ENCODE measurements around the gene EZR.

EZR gene

DNA sequence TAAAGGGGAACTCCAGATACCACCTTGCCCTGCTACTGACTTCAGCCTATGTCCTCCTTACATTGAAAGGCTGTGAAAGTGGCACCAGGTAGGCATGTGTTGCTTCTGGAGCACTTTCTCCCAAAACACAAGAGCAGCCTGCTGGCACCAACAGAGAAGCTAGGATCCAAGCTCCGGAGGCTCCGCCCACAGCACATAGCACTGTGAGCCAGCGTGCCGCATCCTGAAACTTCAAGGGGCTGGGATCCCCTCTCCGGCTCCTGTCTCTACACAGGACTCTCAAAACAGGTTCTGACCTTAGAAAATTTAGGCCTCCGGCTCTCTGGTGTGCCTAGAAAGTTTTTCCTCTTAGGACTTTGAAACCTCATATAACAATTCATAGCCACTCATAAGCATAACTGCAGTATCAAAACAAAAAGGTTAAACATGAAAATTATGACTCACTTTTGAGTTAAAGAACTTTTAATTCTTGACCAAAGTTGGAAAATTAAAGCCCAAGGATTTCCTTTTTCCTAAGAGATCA, 41.1 kb downstream of the EZR start:
- no peaks in the 10 kb centered on the region for H3K27me3 ChIP-seq (ENCODE audit: low read depth, low read length)
- no peak overlapping the region for H3K27ac ChIP-seq (ENCODE audit: low read length)
- no peaks in the 10 kb centered on the region for H3K9me3 ChIP-seq (ENCODE audit: control insufficient read depth in 1 of 2, low read length in 2 of 2)
- no peaks in the 10 kb centered on the region for H3K4me1 ChIP-seq (ENCODE audit: control insufficient read depth in 1 of 2, insufficient read depth in 2 of 2, low read length in 2 of 2)
- peaks cover 57 to 60% of the 10 kb centered on the region in 2 donors for H3K36me3 ChIP-seq (ENCODE audit: control insufficient read depth in 1 of 2, insufficient read depth in 2 of 2, low read length in 2 of 2)
- no peak overlapping the region for H3K4me3 ChIP-seq (ENCODE audit: low read depth in 1 of 2, low read length in 2 of 2)

DNA sequence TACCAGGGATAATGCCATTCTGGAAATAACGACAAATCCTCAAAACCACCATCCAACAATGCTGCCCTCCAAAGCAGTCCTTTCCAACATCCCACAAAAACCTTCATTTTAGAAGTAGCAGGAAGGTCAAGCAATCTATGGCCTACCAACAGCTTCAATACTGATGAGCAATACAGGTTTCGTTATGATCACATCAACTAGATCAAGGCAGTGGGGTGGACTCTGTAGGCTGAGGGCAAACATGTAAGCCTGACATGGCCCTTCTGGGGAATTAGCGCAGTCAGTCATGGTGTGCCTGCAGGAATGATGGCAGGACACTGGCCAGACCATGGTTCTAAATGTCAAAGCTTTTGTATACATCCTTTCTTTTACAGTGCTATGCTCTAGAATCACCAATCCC, 41.7 kb downstream of the EZR start:
- no peaks in the 10 kb centered on the region for H3K9me3 ChIP-seq (ENCODE audit: control insufficient read depth in 1 of 2, low read length in 2 of 2)
- H3K27me3 ChIP-seq (ENCODE audit: low read depth, low read length) = no peaks in the 10 kb centered on the region
- no peak overlapping the region for H3K27ac ChIP-seq (ENCODE audit: low read length)
- H3K4me3 ChIP-seq (ENCODE audit: low read depth in 1 of 2, low read length in 2 of 2) = no peak overlapping the region
- H3K36me3 ChIP-seq (ENCODE audit: control insufficient read depth in 1 of 2, insufficient read depth in 2 of 2, low read length in 2 of 2) = peaks cover 54 to 59% of the 10 kb centered on the region in 2 donors
- no peaks in the 10 kb centered on the region for H3K4me1 ChIP-seq (ENCODE audit: control insufficient read depth in 1 of 2, insufficient read depth in 2 of 2, low read length in 2 of 2)

DNA sequence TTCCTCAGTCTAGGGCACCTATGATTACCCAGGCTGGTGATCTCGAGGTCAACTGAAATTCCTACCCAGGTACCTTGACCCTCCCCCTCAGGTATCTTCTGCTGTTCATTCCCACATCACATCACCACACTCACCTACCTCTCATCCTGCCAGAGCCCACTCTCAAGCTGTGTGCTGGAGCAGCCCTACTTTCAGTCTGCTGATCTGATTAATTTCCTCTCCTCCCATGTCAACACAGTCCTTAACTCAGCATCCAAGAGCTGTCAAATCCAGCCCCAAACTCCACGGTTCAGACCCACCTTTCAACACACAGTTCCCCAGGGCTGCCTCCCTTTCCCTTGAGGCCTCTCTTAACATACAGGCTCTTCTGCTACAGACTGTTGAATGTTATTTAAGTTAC, 42.4 kb downstream of the EZR start:
- Histone ChIP-seq H3K36me3 (ENCODE audit: control insufficient read depth in 1 of 2, insufficient read depth in 2 of 2, low read length in 2 of 2) (peaks cover 55 to 59% of the 10 kb centered on the region in 2 donors), H3K27me3 (ENCODE audit: low read depth, low read length) (no peaks in the 10 kb centered on the region), H3K27ac (ENCODE audit: low read length) (no peak overlapping the region), H3K4me1 (ENCODE audit: control insufficient read depth in 1 of 2, insufficient read depth in 2 of 2, low read length in 2 of 2) (no peaks in the 10 kb centered on the region), H3K9me3 (ENCODE audit: control insufficient read depth in 1 of 2, low read length in 2 of 2) (no peaks in the 10 kb centered on the region), H3K4me3 (ENCODE audit: low read depth in 1 of 2, low read length in 2 of 2) (no peak overlapping the region)

DNA sequence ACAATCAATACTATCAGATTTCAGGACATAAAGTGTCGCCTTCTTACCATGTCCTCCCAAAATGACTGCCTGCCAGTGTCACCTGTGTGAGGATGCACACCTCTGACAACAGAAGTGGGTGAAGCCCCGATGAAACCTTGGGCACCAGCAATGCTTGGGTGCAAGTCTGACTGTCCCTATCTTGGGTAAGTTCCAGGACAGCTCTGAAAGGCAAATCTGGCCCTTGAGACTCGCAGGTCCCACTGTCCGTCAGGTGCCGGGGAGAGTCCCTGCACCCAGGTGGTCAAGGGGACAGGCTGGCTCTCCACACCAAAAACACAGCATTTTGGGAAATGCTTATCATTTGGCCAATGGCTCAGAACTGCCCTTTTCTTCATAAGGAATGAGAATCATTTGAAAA, 43.3 kb downstream of the EZR start:
- Histone ChIP-seq H3K9me3 (ENCODE audit: control insufficient read depth in 1 of 2, low read length in 2 of 2) (no peaks in the 10 kb centered on the region), H3K27ac (ENCODE audit: low read length) (no peak overlapping the region), H3K27me3 (ENCODE audit: low read depth, low read length) (no peaks in the 10 kb centered on the region), H3K36me3 (ENCODE audit: control insufficient read depth in 1 of 2, insufficient read depth in 2 of 2, low read length in 2 of 2) (peaks cover 59 to 60% of the 10 kb centered on the region in 2 donors), H3K4me3 (ENCODE audit: low read depth in 1 of 2, low read length in 2 of 2) (no peak overlapping the region), H3K4me1 (ENCODE audit: control insufficient read depth in 1 of 2, insufficient read depth in 2 of 2, low read length in 2 of 2) (no peaks in the 10 kb centered on the region)

DNA sequence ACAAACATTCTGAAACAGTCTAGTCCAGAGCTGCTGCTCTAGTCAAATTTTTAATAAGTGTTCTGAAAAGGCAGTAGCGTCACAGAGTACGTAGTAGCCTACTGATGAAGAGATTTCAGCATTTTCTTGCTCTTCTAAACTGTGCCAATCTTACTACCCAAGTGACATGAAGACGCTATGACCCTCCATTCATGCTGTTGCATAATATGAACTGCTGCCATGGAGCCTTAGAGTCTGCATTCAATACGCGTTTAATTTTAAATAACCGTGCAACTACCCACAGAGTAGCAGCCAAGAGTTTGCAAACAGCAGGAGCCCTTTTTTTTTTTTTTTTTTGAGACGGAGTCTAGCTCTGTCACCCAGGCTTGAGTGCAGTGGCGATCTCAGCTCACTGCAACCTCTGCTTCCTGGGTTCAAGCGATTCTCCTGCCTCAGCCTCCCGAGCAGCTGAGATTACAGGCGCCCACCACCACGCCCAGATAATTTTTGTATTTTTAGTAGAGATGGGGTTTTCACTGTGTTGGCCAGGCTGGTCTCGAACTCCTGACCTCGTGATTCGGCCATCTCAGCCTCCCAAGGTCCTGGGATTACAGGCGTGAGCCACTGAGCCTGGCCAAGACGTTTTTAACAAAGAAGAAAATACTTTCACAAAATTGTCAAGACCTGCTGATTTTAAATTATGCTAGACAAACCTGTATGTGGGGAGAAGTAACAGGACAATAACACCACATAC, 44.3 kb downstream of the EZR start:
- no peak overlapping the region for H3K27ac ChIP-seq (ENCODE audit: low read length)
- no peaks in the 10 kb centered on the region for H3K9me3 ChIP-seq (ENCODE audit: control insufficient read depth in 1 of 2, low read length in 2 of 2)

DNA sequence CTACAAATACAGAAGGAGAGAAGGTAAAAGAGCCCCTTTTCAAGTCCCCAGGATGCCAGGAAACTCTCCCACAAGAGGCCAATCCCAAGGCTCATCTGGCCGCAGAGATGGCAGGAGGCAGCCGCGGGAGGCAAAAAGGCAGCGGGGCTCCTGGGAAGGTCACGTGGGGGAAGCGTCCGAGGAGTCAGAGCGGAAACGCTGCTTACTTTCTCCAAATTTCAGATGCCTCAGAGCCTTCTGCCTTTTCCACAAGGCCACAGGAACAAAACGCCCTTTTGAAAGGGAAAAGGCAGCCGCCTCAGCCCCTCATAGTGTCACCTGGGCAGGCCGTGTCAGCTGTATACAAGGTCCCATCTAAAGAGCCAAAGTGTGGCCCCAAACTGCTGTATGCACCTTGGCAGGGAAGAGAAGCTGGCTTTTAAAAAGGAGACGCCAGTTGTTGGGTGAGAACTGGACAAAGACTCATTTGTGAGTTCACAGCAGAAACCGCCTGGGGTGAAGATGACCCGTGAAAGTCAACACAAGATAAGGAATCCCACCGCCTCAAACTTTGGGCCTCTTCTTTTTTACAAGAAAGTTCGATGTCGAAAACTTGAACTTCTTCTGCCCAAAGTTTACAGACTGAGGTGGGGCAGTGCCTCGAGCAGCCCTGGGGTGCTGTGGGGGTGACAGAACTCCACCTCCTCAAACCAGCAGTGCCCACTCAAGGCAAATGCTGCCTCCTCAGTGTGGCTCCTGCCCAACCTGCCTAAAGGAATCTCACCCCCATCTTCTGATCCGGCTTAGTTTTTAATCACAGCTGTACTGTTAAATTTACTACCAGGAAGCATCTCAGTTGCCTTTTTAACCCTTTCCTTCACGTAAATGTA, 45.4 kb downstream of the EZR start:
- H3K4me3 ChIP-seq (ENCODE audit: low read depth in 1 of 2, low read length in 2 of 2) = no peak overlapping the region
- H3K36me3 ChIP-seq (ENCODE audit: control insufficient read depth in 1 of 2, insufficient read depth in 2 of 2, low read length in 2 of 2) = peaks cover 70 to 78% of the 10 kb centered on the region in 2 donors
- no peaks in the 10 kb centered on the region for H3K27me3 ChIP-seq (ENCODE audit: low read depth, low read length)
- H3K27ac ChIP-seq (ENCODE audit: low read length) = peak overlapping the region; percentile 25
- no peaks in the 10 kb centered on the region for H3K9me3 ChIP-seq (ENCODE audit: control insufficient read depth in 1 of 2, low read length in 2 of 2)
- no peaks in the 10 kb centered on the region for H3K4me1 ChIP-seq (ENCODE audit: control insufficient read depth in 1 of 2, insufficient read depth in 2 of 2, low read length in 2 of 2)

More for the DNA sequence above, 44.3 kb downstream of the EZR start:
- Histone ChIP-seq H3K4me3 (ENCODE audit: low read depth in 1 of 2, low read length in 2 of 2) (no peak overlapping the region), H3K4me1 (ENCODE audit: control insufficient read depth in 1 of 2, insufficient read depth in 2 of 2, low read length in 2 of 2) (no peaks in the 10 kb centered on the region), H3K36me3 (ENCODE audit: control insufficient read depth in 1 of 2, insufficient read depth in 2 of 2, low read length in 2 of 2) (peaks cover 63 to 69% of the 10 kb centered on the region in 2 donors), H3K27me3 (ENCODE audit: low read depth, low read length) (no peaks in the 10 kb centered on the region)

DNA sequence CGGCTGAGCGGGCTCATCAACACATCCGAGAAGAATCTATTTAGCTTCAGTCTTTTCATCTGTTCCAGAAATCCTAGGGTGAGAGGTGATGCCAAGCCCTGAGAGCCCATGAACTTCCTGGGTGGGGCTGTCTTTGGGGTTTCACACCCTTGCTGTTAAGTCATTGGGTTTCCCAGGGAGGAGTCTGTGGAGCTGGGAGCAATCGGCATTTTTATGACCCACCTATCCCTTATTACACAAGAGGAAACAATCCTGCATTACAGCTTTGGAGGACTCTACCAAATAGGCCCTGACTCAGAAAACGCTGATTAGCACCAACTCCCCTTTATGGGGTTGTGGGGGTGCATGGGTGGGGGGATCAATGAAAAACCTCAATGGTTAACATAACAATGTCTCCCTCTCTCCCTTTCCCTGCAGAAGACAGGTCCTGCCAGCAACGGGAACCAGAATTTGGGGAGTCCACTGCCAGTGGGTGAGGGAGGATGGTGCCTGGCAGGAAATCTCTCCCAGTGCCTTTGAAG, 46.3 kb downstream of the EZR start:
- Histone ChIP-seq H3K9me3 (ENCODE audit: control insufficient read depth in 1 of 2, low read length in 2 of 2) (no peaks in the 10 kb centered on the region), H3K27me3 (ENCODE audit: low read depth, low read length) (no peaks in the 10 kb centered on the region), H3K36me3 (ENCODE audit: control insufficient read depth in 1 of 2, insufficient read depth in 2 of 2, low read length in 2 of 2) (peaks cover 77 to 79% of the 10 kb centered on the region in 2 donors), H3K27ac (ENCODE audit: low read length) (peak overlapping the region; percentile 25), H3K4me3 (ENCODE audit: low read depth in 1 of 2, low read length in 2 of 2) (no peak overlapping the region), H3K4me1 (ENCODE audit: control insufficient read depth in 1 of 2, insufficient read depth in 2 of 2, low read length in 2 of 2) (no peaks in the 10 kb centered on the region)

DNA sequence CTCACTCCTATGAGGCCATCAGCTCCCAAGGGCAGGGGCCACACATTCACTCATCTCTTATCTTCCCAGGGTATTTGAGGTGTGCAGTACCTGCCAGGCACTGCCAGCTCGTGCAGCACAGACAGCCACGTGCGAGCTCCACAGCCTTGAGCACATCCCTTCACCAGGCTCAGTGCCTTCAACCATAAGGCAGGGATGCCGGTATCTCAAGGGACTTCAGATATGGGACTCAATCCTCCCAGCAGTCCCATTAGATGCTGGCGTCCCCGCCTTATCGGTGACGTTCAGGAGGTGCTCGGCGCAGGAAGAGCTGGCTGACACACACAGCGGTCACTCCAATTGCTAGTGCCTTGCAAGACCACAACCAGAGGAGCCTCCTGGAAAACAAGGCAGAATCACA, 47.0 kb downstream of the EZR start:
- no peak overlapping the region for H3K27ac ChIP-seq (ENCODE audit: low read length)
- H3K9me3 ChIP-seq (ENCODE audit: control insufficient read depth in 1 of 2, low read length in 2 of 2) = no peaks in the 10 kb centered on the region
- H3K4me3 ChIP-seq (ENCODE audit: low read depth in 1 of 2, low read length in 2 of 2) = no peak overlapping the region
- no peaks in the 10 kb centered on the region for H3K27me3 ChIP-seq (ENCODE audit: low read depth, low read length)
- peaks cover 78% of the 10 kb centered on the region in 2 donors for H3K36me3 ChIP-seq (ENCODE audit: control insufficient read depth in 1 of 2, insufficient read depth in 2 of 2, low read length in 2 of 2)
- no peaks in the 10 kb centered on the region for H3K4me1 ChIP-seq (ENCODE audit: control insufficient read depth in 1 of 2, insufficient read depth in 2 of 2, low read length in 2 of 2)

DNA sequence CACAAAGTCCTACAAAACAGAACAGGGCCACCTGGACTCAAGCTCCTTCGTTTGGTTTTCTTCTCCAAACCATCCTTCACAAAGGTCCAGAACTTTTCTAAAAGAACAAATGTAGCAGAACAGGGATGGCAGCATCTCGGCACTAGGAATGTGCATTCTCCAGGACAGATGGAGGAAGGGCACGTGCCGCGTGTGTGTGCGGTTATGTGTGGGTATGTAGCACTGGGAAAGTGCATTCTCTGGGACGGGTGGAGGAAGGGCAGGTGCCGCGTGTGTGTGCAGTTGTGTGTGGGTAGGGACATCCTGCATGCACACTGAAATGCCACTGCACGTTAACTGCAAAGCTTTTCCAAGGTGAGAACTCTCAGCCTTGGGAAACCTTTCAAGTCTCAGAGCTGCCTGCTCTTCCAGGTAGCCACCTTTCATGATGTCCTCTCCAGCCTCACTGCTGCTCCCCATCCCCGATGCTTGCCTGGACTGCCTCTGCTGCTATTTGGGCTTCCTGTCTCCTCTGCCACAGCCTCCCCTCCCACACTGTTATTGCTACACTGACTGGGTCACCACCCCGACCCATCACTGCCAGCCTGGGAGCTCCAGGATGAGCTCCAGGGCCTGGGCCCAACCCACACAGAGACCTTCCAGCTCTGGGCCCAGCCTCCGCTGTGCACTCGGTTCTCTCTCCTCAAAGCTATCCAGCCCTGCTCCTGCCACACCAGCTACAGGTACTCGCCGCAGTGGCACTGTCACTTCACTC, 47.6 kb downstream of the EZR start:
- H3K4me1 ChIP-seq (ENCODE audit: control insufficient read depth in 1 of 2, insufficient read depth in 2 of 2, low read length in 2 of 2) = no peaks in the 10 kb centered on the region
- H3K27ac ChIP-seq (ENCODE audit: low read length) = no peak overlapping the region
- H3K36me3 ChIP-seq (ENCODE audit: control insufficient read depth in 1 of 2, insufficient read depth in 2 of 2, low read length in 2 of 2) = peaks cover 72 to 84% of the 10 kb centered on the region in 2 donors
- H3K9me3 ChIP-seq (ENCODE audit: control insufficient read depth in 1 of 2, low read length in 2 of 2) = no peaks in the 10 kb centered on the region
- H3K27me3 ChIP-seq (ENCODE audit: low read depth, low read length) = no peaks in the 10 kb centered on the region
- H3K4me3 ChIP-seq (ENCODE audit: low read depth in 1 of 2, low read length in 2 of 2) = no peak overlapping the region

DNA sequence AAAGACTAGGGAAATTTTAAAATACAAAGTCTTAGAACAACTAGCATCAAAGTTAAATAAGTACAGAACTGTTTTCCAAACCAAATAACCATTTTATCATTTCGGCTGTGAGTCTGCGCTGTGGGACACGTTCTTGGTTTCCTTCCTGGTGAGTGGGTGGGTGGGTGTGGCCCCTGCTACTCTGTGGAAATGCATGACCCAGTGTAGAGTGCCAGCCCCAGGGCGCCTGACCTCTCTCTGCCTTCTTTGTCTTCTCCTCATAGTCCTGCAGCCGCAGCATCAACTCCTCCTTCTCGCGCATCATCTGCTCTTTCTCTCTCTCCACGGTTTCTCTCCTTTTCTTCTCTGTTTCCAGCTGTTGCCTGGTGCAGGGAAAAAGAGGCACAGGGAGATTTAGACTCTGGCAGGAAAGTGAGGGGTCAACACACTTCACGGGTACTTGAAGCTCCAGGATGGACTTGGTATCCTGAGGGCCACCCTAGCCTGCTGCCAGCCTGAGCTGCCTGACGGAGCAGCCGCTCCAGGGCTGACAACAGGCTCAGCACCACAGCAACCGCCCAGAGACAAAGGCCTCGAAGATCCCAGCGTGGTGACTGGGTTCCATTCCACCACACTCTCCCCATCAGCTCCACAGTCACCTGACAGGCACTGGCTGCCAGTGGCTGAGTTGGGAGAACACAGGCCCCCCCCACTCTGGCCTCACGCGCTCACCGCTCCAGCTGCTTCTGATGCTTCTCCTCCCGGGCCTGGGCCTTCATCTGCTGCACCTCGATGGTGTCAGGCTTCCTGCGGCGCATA, 48.4 kb downstream of the EZR start:
- H3K9me3 ChIP-seq (ENCODE audit: control insufficient read depth in 1 of 2, low read length in 2 of 2) = no peaks in the 10 kb centered on the region
- no peak overlapping the region for H3K4me3 ChIP-seq (ENCODE audit: low read depth in 1 of 2, low read length in 2 of 2)
- H3K36me3 ChIP-seq (ENCODE audit: control insufficient read depth in 1 of 2, insufficient read depth in 2 of 2, low read length in 2 of 2) = peaks cover 66 to 82% of the 10 kb centered on the region in 2 donors
- no peaks in the 10 kb centered on the region for H3K27me3 ChIP-seq (ENCODE audit: low read depth, low read length)
- no peaks in the 10 kb centered on the region for H3K4me1 ChIP-seq (ENCODE audit: control insufficient read depth in 1 of 2, insufficient read depth in 2 of 2, low read length in 2 of 2)
- no peak overlapping the region for H3K27ac ChIP-seq (ENCODE audit: low read length)

Measured in muscle layer of duodenum (tissue), 2 donors.